ENCODE measurements around the gene TENT5C.
A peak's percentile ranks its signal among the peaks of the same experiment; 100 is the strongest.

TENT5C gene

DNA sequence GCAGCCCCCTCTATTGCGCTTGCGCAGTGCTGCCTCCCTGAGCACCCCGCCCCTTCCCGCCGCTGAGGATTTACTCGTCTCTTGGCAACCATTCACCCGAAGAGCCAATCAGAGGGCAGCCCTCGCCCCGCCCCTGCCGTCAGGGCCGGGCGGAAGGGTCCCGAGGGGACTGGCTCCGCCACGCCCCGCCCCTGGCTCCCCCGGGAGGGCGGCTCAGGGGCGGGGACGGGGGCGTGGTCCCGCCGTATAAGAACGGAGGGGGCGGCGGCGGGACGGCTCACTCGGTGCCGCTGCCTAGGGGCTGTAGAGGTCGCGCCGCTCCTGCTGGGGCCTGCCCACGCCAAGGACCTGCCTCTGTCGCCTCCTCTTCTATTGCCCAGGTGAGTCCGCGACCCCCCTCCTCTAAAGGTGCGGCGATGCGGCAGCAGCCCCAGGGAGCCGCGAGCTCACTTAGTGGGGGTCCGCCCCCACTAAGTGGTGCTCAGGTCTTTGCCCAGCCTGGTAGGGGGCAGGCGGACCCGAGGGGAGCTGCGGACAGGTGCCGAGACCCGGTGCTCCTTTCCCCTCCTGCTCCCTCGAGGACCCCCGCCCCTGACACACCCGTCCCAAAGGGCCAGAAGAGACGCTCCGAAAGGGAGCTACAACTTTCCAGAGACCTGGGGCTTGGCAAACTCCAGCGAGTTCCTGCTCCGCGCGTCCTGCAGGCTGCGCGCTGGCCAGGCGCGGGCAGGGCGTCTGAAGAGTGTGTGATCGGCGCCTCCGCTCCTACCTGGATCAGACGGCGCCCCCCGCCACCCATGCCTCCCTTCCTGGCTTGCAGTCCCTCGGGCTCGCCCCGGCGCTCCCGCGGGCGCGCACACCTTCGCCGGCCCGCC lies at the start of gene TENT5C:
TSS of gene TENT5C (plus strand) at position 275 of the 875 bp plus-strand sequence. CDS start 16,821 bp downstream, outside the sequence.
- Histone ChIP-seq H3K4me3 (ENCODE audit: low read length, poor library complexity, severe bottlenecking) (peak within 1 kb of the TSS; percentile 97), H3K9me2 (replicated peaks; ENCODE audit: low read depth, low read length) (no peaks in the 10 kb centered on the region), H2AFZ (ENCODE audit: low read length) (peak within 1 kb of the TSS; percentile 97), H3K27me3 (ENCODE audit: insufficient read depth, low read length, poor library complexity, severe bottlenecking) (no peaks in the 10 kb centered on the region), H3F3A (ENCODE audit: low read depth) (peaks cover 5% of the 10 kb centered on the region; the same call in 1 of the 2 replicates), H3K9ac (ENCODE audit: low read depth, low read length, poor library complexity, severe bottlenecking) (peak within 1 kb of the TSS; percentile 92), H3K4me2 (ENCODE audit: low read depth, low read length, poor library complexity, severe bottlenecking) (peak within 1 kb of the TSS; percentile 96), H3K4me1 (ENCODE audit: insufficient read depth, low read length, poor library complexity, severe bottlenecking) (peaks cover 32% of the 10 kb centered on the region), H4K20me1 (ENCODE audit: insufficient read depth, low read length, poor library complexity, severe bottlenecking) (peaks cover 35% of the 10 kb centered on the region), H3K36me3 (ENCODE audit: insufficient read depth, low read length) (no peaks in the 10 kb centered on the region), H3K79me2 (ENCODE audit: insufficient read depth, low read length) (peaks cover 49% of the 10 kb centered on the region), H3K9me3 (ENCODE audit: insufficient read depth, low read depth, low read length) (no peaks in the 10 kb centered on the region)
- no peak for TF ChIP-seq EZH2phosphoT487 (IDR thresholded peaks at IDR 0.05; ENCODE audit: borderline replicate concordance)
- no peak for TF ChIP-seq CTCF (conservative IDR thresholded peaks at IDR 0.05; ENCODE audit: low read length)

DNA sequence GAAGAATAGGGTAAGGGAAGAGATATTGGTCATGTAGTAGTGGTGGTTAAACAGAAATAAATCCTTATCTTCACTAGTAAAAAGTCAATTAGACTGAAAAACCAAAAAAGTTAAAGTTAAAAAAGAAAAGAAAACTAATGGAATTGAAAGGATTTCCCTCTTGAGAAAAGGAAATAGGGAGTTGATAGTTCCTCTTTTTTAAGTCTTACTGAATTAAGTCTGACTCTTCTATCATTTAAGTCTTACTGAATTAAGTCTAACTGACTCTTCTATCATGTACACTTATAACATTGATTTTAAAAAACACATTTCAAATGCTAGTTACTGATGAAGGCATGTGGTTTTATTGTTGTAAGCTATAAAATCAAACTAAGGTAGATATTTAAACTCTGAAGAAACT lies 49.5 kb upstream of the TENT5C start:
- H3K9ac ChIP-seq (ENCODE audit: low read depth, low read length, poor library complexity, severe bottlenecking) = no peak overlapping the region
- no peaks in the 10 kb centered on the region for H4K20me1 ChIP-seq (ENCODE audit: insufficient read depth, low read length, poor library complexity, severe bottlenecking)
- no peaks in the 10 kb centered on the region for H3K9me3 ChIP-seq (ENCODE audit: insufficient read depth, low read depth, low read length)
- H3K79me2 ChIP-seq (ENCODE audit: insufficient read depth, low read length) = no peaks in the 10 kb centered on the region
- no peak for TF ChIP-seq CTCF (conservative IDR thresholded peaks at IDR 0.05; ENCODE audit: low read length)
- no peak for TF ChIP-seq EZH2phosphoT487 (IDR thresholded peaks at IDR 0.05; ENCODE audit: borderline replicate concordance)
- no peaks in the 10 kb centered on the region for H3K36me3 ChIP-seq (ENCODE audit: insufficient read depth, low read length)
- no peak overlapping the region for H3K4me3 ChIP-seq (ENCODE audit: low read length, poor library complexity, severe bottlenecking)
- peaks cover 3% of the 10 kb centered on the region for H3K4me1 ChIP-seq (ENCODE audit: insufficient read depth, low read length, poor library complexity, severe bottlenecking)
- H3K27me3 ChIP-seq (ENCODE audit: insufficient read depth, low read length, poor library complexity, severe bottlenecking) = no peaks in the 10 kb centered on the region
- H3K4me2 ChIP-seq (ENCODE audit: low read depth, low read length, poor library complexity, severe bottlenecking) = no peak overlapping the region
- H3F3A ChIP-seq (ENCODE audit: low read depth) = no peaks in the 10 kb centered on the region
- no peaks in the 10 kb centered on the region for H3K9me2 ChIP-seq (replicated peaks; ENCODE audit: low read depth, low read length)
- H2AFZ ChIP-seq (ENCODE audit: low read length) = no peak overlapping the region

GRCh38 chr1:117556976-117557375 lies 48.9 kb upstream of the TENT5C start:
- Histone ChIP-seq H3K4me1 (ENCODE audit: insufficient read depth, low read length, poor library complexity, severe bottlenecking) (peaks cover 3% of the 10 kb centered on the region), H3K9me3 (ENCODE audit: insufficient read depth, low read depth, low read length) (no peaks in the 10 kb centered on the region), H3K9ac (ENCODE audit: low read depth, low read length, poor library complexity, severe bottlenecking) (no peak overlapping the region), H3K79me2 (ENCODE audit: insufficient read depth, low read length) (no peaks in the 10 kb centered on the region), H4K20me1 (ENCODE audit: insufficient read depth, low read length, poor library complexity, severe bottlenecking) (no peaks in the 10 kb centered on the region), H3K9me2 (replicated peaks; ENCODE audit: low read depth, low read length) (no peaks in the 10 kb centered on the region), H3K27me3 (ENCODE audit: insufficient read depth, low read length, poor library complexity, severe bottlenecking) (no peaks in the 10 kb centered on the region), H3K4me3 (ENCODE audit: low read length, poor library complexity, severe bottlenecking) (no peak overlapping the region), H3K36me3 (ENCODE audit: insufficient read depth, low read length) (no peaks in the 10 kb centered on the region), H3F3A (ENCODE audit: low read depth) (no peaks in the 10 kb centered on the region), H2AFZ (ENCODE audit: low read length) (no peak overlapping the region), H3K4me2 (ENCODE audit: low read depth, low read length, poor library complexity, severe bottlenecking) (no peak overlapping the region)
- TF ChIP-seq EZH2phosphoT487 (IDR thresholded peaks at IDR 0.05; ENCODE audit: borderline replicate concordance) (no peak), CTCF (conservative IDR thresholded peaks at IDR 0.05; ENCODE audit: low read length) (no peak)
